ENCODE measurements around the gene TTLL9.
A peak's percentile ranks its signal among the peaks of the same experiment; 100 is the strongest.

The TTLL9 gene

GRCh38 chr20:31951530-31952453 lies 81.4 kb downstream of the TTLL9 start, which contains the start of gene PDRG1:
Gene PDRG1, minus strand, starts transcription at chr20:31952046. Its CDS starts 85 bp downstream, at chr20:31951961.
- DNase-seq = peak; percentile 96

- no peak for DNase-seq
These were observed 83.2 kb downstream of the TTLL9 start for GRCh38 chr20:31953556-31954148.

- DNase-seq = no peak
These were observed 84.1 kb downstream of the TTLL9 start for GRCh38 chr20:31954500-31954899.

- DNase-seq = no peak
These were observed 86.4 kb downstream of the TTLL9 start for GRCh38 chr20:31956556-31957526.

GRCh38 chr20:31962761-31963160 lies 92.3 kb downstream of the TTLL9 start:
- no peak for DNase-seq

GRCh38 chr20:31963889-31964288 lies 93.5 kb downstream of the TTLL9 start:
- no peak for DNase-seq

- no peak for DNase-seq
These were observed 96.7 kb downstream of the TTLL9 start for GRCh38 chr20:31966991-31967655.

GRCh38 chr20:31967830-31968249 lies 97.4 kb downstream of the TTLL9 start, which contains the start of gene XKR7:
Gene XKR7, plus strand, starts transcription at chr20:31968151. Its CDS starts 25 bp downstream, at chr20:31968176.
- no peak for DNase-seq

- DNase-seq = peak; percentile 66
These were observed 98.1 kb downstream of the TTLL9 start for GRCh38 chr20:31968291-31969126.

GRCh38 chr20:31969991-31970390 lies 99.6 kb downstream of the TTLL9 start:
- no peak for DNase-seq

GRCh38 chr20:31972471-31973021 lies 102.1 kb downstream of the TTLL9 start:
- no peak for DNase-seq

- DNase-seq = no peak
These were observed 103.9 kb downstream of the TTLL9 start for GRCh38 chr20:31974296-31974695.

- no peak for DNase-seq
These were observed 104.6 kb downstream of the TTLL9 start for GRCh38 chr20:31974951-31975487.

- DNase-seq = no peak
These were observed 105.4 kb downstream of the TTLL9 start for GRCh38 chr20:31975874-31976273.

GRCh38 chr20:31977080-31977479 lies 106.6 kb downstream of the TTLL9 start:
- no peak for DNase-seq

GRCh38 chr20:31979713-31980426 lies 109.4 kb downstream of the TTLL9 start:
- DNase-seq = no peak

- DNase-seq = no peak
These were observed 111.3 kb downstream of the TTLL9 start for GRCh38 chr20:31981784-31982183.

GRCh38 chr20:31984981-31985471 lies 114.6 kb downstream of the TTLL9 start:
- DNase-seq = no peak

- no peak for DNase-seq
These were observed 117.3 kb downstream of the TTLL9 start for GRCh38 chr20:31987744-31988143.
